CD14-positive monocyte (primary cell): Measurements from ENCODE around the gene SNX20. TPM values are rescaled to one million over a fixed set of nuclear protein-coding genes. Genes with fewer than 3 reads are reported as not detected.

Experiments used
- DNase-seq, 3 donors: peaks; one replicate each; pipeline ENCODE4 v3.0.0-alpha.2; 2011 to 2022
- H2AFZ ChIP-seq: 2 replicates; pipeline ENCODE4 v1.6.0; 2012; ENCODE audit warnings: mild to moderate bottlenecking, low read depth, low read length, inconsistent platforms; ENCODE audit not compliant: insufficient read depth, poor library complexity, severe bottlenecking
- H3K27ac ChIP-seq, 2 donors: 1 replicate in 1 of 2; 2 replicates in 1 of 2; pipeline ENCODE4 v1.5.1; 2012 to 2013; ENCODE audit warnings: low read length in 2 of 2, control low read depth in 1 of 2, inconsistent platforms in 1 of 2, low read depth in 1 of 2, mild to moderate bottlenecking in 1 of 2
- H3K27me3 ChIP-seq, 2 donors: one replicate each; pipeline versions ENCODE4 v1.6.0 to v1.6.1; 2011 to 2013; ENCODE audit warnings: low read length in 2 of 2; ENCODE audit not compliant: control insufficient read depth in 2 of 2, insufficient read depth in 2 of 2
- H3K36me3 ChIP-seq, 2 donors: replicated peaks in 1 of 2; 1 replicate in 1 of 2; 2 replicates in 1 of 2; pipeline versions ENCODE4 v1.5.1 to v1.6.1; 2012 to 2013; ENCODE audit warnings: low read length in 2 of 2, control low read depth in 1 of 2, inconsistent platforms in 1 of 2, mild to moderate bottlenecking in 1 of 2; ENCODE audit not compliant: insufficient read depth in 2 of 2, control insufficient read depth in 1 of 2
- H3K4me1 ChIP-seq, 2 donors: 1 replicate in 1 of 2; 2 replicates in 1 of 2; pipeline versions ENCODE4 v1.5.1 to v1.6.1; 2012 to 2013; ENCODE audit warnings: low read length in 2 of 2, control low read depth in 1 of 2, inconsistent platforms in 1 of 2, mild to moderate bottlenecking in 1 of 2, moderate library complexity in 1 of 2; ENCODE audit not compliant: insufficient read depth in 2 of 2, control insufficient read depth in 1 of 2
- H3K4me2 ChIP-seq: replicated peaks from 2 replicates; pipeline ENCODE3; 2012; ENCODE audit warnings: low read length, moderate library complexity, mild to moderate bottlenecking; ENCODE audit not compliant: poor library complexity, severe bottlenecking; ENCODE audit errors: extremely low read depth
- H3K4me3 ChIP-seq, 3 experiments: fragments of 200-600 bp in 1 of 3; sonication (generic) in 1 of 3; replicated peaks in 1 of 3; 1 replicate in 2 of 3; 2 replicates in 1 of 3; pipeline ENCODE4 v1.5.1; 2011 to 2013; ENCODE audit warnings: low read length in 3 of 3, mild to moderate bottlenecking in 3 of 3, control low read depth in 2 of 3, low read depth in 2 of 3, inconsistent platforms in 1 of 3, moderate library complexity in 1 of 3
- H3K79me2 ChIP-seq: 2 replicates; pipeline ENCODE4 v1.6.0; 2012; ENCODE audit warnings: mild to moderate bottlenecking, control low read depth, inconsistent platforms, low read length, moderate library complexity; ENCODE audit not compliant: insufficient read depth
- H3K9ac ChIP-seq: 2 replicates; pipeline ENCODE4 v1.6.0; 2017; ENCODE audit warnings: low read length, mild to moderate bottlenecking; ENCODE audit not compliant: insufficient read depth, poor library complexity, severe bottlenecking
- H3K9me3 ChIP-seq, 2 donors: replicated peaks in 1 of 2; 1 replicate in 1 of 2; 2 replicates in 1 of 2; pipeline versions ENCODE4 v1.5.1 to v1.6.1; 2012 to 2013; ENCODE audit warnings: low read length in 2 of 2, control low read depth in 1 of 2; ENCODE audit not compliant: control insufficient read depth in 1 of 2, insufficient read depth in 1 of 2
- H4K20me1 ChIP-seq: 2 replicates; pipeline ENCODE4 v1.6.0; 2012; ENCODE audit warnings: mild to moderate bottlenecking, low read length, control low read depth, moderate library complexity; ENCODE audit not compliant: insufficient read depth
- H3K27ac Mint-ChIP-seq, 7 donors: one replicate each; pipeline ENCODE4 v1.8.0; 2020; ENCODE audit warnings: mild to moderate bottlenecking in 7 of 7, mixed read lengths in 7 of 7, moderate library complexity in 6 of 7, inconsistent platforms in 2 of 7
- H3K27me3 Mint-ChIP-seq, 3 donors: one replicate each; pipeline ENCODE4 v1.8.0; 2021 to 2022; ENCODE audit warnings: low read depth in 3 of 3, mild to moderate bottlenecking in 3 of 3, mixed read lengths in 3 of 3, moderate library complexity in 3 of 3, inconsistent platforms in 1 of 3
- H3K36me3 Mint-ChIP-seq, 2 donors: one replicate each; pipeline ENCODE4 v1.8.0; 2020; ENCODE audit warnings: mixed read lengths in 2 of 2, inconsistent platforms in 1 of 2, mild to moderate bottlenecking in 1 of 2
- H3K4me1 Mint-ChIP-seq: one replicate; pipeline ENCODE4 v1.8.0; 2020; ENCODE audit warnings: mild to moderate bottlenecking, mixed read lengths
- H3K4me3 Mint-ChIP-seq, 2 donors: one replicate each; pipeline ENCODE4 v1.8.0; 2020; ENCODE audit warnings: mild to moderate bottlenecking in 2 of 2, mixed read lengths in 2 of 2, moderate library complexity in 1 of 2
- H3K9me3 Mint-ChIP-seq, 7 donors: one replicate each; pipeline ENCODE4 v1.8.0; 2020 to 2022; ENCODE audit warnings: mixed read lengths in 7 of 7, mild to moderate bottlenecking in 6 of 7, moderate library complexity in 6 of 7, inconsistent platforms in 2 of 7
- CTCF ChIP-seq: fragments of 200-600 bp; IDR thresholded peaks from one replicate; pipeline ENCODE4 v1.8.0; 2022; ENCODE audit warnings: antibody characterized with exemption, mild to moderate bottlenecking
- WGBS: methylation state at CpG from one replicate; pipeline ENCODE4 v1.1.5; 2013; ENCODE audit warnings: missing lambda C conversion rate; ENCODE audit not compliant: insufficient coverage; 5-methylcytosine and 5-hydroxymethylcytosine counted together
- intact Hi-C, 2 donors: fragments of 100-400 bp; cut with micrococcal nuclease; formaldehyde crosslinking; loops; one replicate each; pipeline versions ENCODE4 v1.15.0 to v1.15.1; 2023
- polyA plus RNA-seq, 3 donors: library from polyadenylated mRNA; depleted of rRNA in 1 of 3; unstranded in 2 of 3; stranded (reverse) in 1 of 3; fragments of 300-500 nt in 2 of 3; fragments of >200 nt in 1 of 3; fragmentation: Illumina TruSeq in 2 of 3; gene quantifications; 1 replicate in 2 of 3; 2 replicates in 1 of 3; pipeline ENCODE4 v1.2.3, GENCODE V29; 2012 to 2021

The SNX20 gene
- polyA plus RNA-seq, 3 donors = 51.0 to 83.2 (median 52.0) TPM

- Mint-ChIP-seq H3K4me3 (peak overlapping the region; percentile 84 to 98), H3K9me3 (no peaks in the 10 kb centered on the region), H3K36me3 (peaks cover 6 to 14% of the 10 kb centered on the region in 2 donors), H3K27me3 (no peaks in the 10 kb centered on the region), H3K27ac (peak overlapping the region in 6 of 7 donors; percentile 92 to 98 (median 98)), H3K4me1 (peaks cover 78% of the 10 kb centered on the region)
- no peak for DNase-seq
- H3K36me3 ChIP-seq = no peaks in the 10 kb centered on the region
- no peaks in the 10 kb centered on the region for H4K20me1 ChIP-seq
- peak overlapping the region in 2 of 3 experiments; percentile 90 to 95 for H3K4me3 ChIP-seq
- H2AFZ ChIP-seq = no peak overlapping the region
- H3K4me2 ChIP-seq = peak overlapping the region; percentile 99
- H3K9me3 ChIP-seq = no peaks in the 10 kb centered on the region
- H3K4me1 ChIP-seq = peaks cover 48 to 57% of the 10 kb centered on the region in 2 donors
- peak overlapping the region; percentile 95 for H3K9ac ChIP-seq
- no peak for TF ChIP-seq CTCF
- H3K27me3 ChIP-seq = no peaks in the 10 kb centered on the region
- H3K27ac ChIP-seq = peak overlapping the region; percentile 34 to 100
- WGBS = 87% methylated on average over 3 of the region's 4 CpGs
- H3K79me2 ChIP-seq = peaks cover 54% of the 10 kb centered on the region
- intact Hi-C loops = loop anchor here in 1 of 2 donors (10.0 kb wide), 1 partner anchor 418 kb away; no protein-coding TSS in a partner anchor
Observed at GRCh38 chr16:50692644-50692998, 11.5 kb upstream of the SNX20 start.

GRCh38 chr16:50690177-50690576 is 9.1 kb upstream of the SNX20 start:
- Mint-ChIP-seq H3K27me3 (peaks cover 0 to 3% (median 2%) of the 10 kb centered on the region in 3 donors), H3K36me3 (peaks cover 3 to 4% of the 10 kb centered on the region in 2 donors), H3K27ac (no peak overlapping the region), H3K4me1 (peaks cover 78% of the 10 kb centered on the region), H3K4me3 (no peak overlapping the region), H3K9me3 (no peaks in the 10 kb centered on the region)
- WGBS = no CpG with 5 or more reads among the region's 2 CpGs
- Histone ChIP-seq H3K4me1 (peaks cover 49 to 57% of the 10 kb centered on the region in 2 donors), H3K79me2 (peaks cover 33% of the 10 kb centered on the region), H2AFZ (no peak overlapping the region), H3K4me3 (no peak overlapping the region), H3K27ac (no peak overlapping the region), H3K4me2 (no peak overlapping the region), H3K9me3 (no peaks in the 10 kb centered on the region), H3K27me3 (no peaks in the 10 kb centered on the region), H3K36me3 (no peaks in the 10 kb centered on the region), H3K9ac (no peak overlapping the region), H4K20me1 (no peaks in the 10 kb centered on the region)
- TF ChIP-seq CTCF = no peak
- DNase-seq = no peak
- intact Hi-C loops = loop anchor here in 1 of 2 donors (10.0 kb wide), 1 partner anchor 415 kb away; no protein-coding TSS in a partner anchor
